Mononuclear cell (primary cell): ENCODE data around the gene UST. TPM values are rescaled to one million over a fixed set of nuclear protein-coding genes. Genes with fewer than 3 reads are reported as not detected.

Experiments
- H3K27me3 ChIP-seq: 2 replicates; pipeline ENCODE4 v1.6.0; 2011; ENCODE audit warnings: low read length, control low read depth; ENCODE audit not compliant: insufficient read depth
- H3K4me1 ChIP-seq: 2 replicates; pipeline ENCODE4 v1.5.1; 2011; ENCODE audit warnings: mild to moderate bottlenecking, low read length, control low read depth; ENCODE audit not compliant: insufficient read depth
- H3K4me3 ChIP-seq: 2 replicates; pipeline ENCODE4 v1.5.1; 2011; ENCODE audit warnings: mild to moderate bottlenecking, low read length, moderate library complexity
- H3K9me3 ChIP-seq: 2 replicates; pipeline ENCODE4 v1.5.1; 2011; ENCODE audit warnings: low read depth, mild to moderate bottlenecking, control low read depth, low read length
- total RNA-seq: library from RNA; depleted of rRNA; stranded (reverse); fragments of >200 nt; gene quantifications from one replicate; pipeline ENCODE4 v1.2.3, GENCODE V29; 2012

Gene UST
- total RNA-seq, 1 donor = 1.5 TPM

DNA sequence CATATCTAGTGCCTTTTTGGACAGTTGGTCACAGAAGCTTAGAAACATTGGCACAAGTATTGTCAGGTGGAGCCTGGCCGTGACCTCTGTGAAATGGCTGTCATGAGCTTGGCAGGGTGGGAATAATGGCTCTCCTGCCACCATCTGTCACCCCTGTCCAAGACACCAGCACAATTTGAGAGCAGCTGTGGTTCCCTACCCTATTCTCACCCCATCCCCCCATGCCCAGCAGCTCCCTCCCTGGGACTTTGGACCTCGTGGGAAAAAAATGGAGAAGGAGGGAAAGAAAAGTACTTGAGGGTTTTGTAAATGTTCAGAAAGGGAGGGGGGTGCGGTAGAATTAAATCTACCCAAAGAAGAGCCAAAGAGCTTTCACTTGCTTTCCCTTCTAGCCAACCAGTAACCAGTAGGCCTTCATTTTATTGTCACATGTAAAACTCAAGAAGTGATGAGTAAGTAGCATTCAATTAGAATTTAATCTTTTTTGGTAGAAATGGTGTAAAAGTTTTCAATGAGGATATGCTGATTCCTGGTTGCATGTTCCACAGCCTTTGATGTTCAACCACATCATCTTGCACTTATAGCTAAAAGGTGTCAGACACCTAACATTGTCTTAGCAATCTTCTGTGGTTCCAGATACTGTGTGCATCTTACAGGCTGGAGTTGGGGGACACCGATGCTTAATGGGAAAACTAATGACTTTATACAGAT is 307.2 kb downstream of the UST start:
- no peaks in the 10 kb centered on the region for H3K9me3 ChIP-seq
- peaks cover 16% of the 10 kb centered on the region for H3K4me1 ChIP-seq
- H3K4me3 ChIP-seq = no peak overlapping the region
- no peaks in the 10 kb centered on the region for H3K27me3 ChIP-seq

DNA sequence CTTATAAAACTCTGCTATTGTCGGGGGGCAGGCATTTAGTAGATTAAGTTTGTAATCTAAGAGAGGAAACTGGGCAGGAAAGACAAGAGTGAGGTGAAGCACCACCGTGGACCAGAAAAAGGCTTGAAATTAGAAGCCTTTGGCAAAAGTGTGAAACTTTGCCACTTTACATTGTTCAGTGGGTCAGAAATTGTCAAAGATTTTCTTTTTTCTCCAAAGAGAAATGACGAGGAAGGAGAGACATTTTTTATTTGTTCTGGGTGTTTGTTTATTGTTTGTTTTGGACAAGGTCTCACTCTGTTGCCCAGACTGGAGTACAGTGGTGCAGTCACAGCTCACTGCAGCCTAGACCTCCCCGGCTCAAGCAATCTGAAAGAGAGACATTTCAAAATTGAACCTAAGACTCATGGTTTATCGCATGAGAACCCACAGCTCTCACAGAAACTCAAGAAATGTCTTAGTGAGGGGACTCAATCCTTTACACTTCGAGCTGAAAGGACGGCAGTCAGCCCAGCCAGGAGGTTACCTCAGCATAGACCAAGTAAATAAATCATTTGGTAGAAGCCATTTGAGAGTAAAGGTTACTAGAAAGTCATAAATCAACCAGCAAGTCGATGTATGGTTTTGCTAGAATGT is 307.8 kb downstream of the UST start:
- H3K4me3 ChIP-seq = no peak overlapping the region
- no peaks in the 10 kb centered on the region for H3K27me3 ChIP-seq
- H3K4me1 ChIP-seq = peaks cover 20% of the 10 kb centered on the region
- H3K9me3 ChIP-seq = no peaks in the 10 kb centered on the region

- no peaks in the 10 kb centered on the region for H3K27me3 ChIP-seq
- H3K9me3 ChIP-seq = no peaks in the 10 kb centered on the region
- peaks cover 26% of the 10 kb centered on the region for H3K4me1 ChIP-seq
- no peak overlapping the region for H3K4me3 ChIP-seq
These were observed 308.5 kb downstream of the UST start for GRCh38 chr6:149055195-149055899.

DNA sequence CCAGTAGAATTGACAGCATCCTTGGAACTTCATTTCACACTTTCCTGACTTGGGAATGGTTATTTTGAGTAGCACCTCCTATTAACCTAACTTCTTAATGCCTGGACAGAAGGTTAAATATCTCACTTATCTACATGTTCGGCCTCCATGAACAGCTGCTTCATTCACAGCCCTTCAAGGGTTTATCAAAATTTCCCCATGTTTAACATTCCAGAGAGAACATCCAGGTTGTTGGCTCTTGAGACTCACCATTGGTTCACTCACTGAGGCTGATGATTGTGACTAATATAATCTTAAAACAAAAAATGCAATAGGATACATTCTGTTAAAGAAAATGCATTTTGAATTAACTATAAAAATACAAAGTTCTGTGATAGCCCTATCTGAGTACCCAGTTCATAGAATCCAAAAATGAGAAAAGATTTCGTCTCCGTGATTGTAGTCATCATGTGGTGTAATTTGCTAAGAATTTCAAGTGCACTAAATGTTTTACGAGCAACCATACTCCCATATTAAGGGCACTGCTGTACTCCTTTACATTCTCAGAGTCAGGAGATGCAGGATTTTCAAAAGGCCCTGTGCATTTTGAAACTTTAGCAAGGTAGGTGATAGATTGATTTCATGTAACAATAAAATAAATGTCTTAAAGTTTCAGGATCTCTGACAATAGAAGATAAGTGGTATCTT is 310.1 kb downstream of the UST start:
- no peaks in the 10 kb centered on the region for H3K9me3 ChIP-seq
- H3K4me3 ChIP-seq = no peak overlapping the region
- peaks cover 41% of the 10 kb centered on the region for H3K4me1 ChIP-seq
- H3K27me3 ChIP-seq = no peaks in the 10 kb centered on the region

DNA sequence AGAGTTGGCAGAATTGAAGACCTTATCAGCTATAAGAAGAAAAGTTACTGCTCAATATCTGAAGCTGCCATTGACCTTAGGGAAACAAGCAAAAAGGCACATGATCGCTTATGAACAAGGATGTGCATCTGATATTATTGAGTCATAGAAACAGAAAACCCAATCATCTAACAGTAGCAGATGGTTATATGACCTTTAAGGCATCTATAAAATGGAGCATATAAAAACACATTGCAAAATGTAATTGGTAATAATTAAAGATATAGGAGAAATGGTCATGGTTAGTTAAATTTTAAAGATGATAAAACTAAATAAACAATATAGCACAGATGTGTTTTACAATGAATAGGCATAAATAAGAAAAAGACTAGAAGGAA is 310.6 kb downstream of the UST start:
- peaks cover 45% of the 10 kb centered on the region for H3K4me1 ChIP-seq
- H3K4me3 ChIP-seq = no peak overlapping the region
- H3K27me3 ChIP-seq = no peaks in the 10 kb centered on the region
- no peaks in the 10 kb centered on the region for H3K9me3 ChIP-seq

GRCh38 chr6:149059557-149059956 is 312.7 kb downstream of the UST start:
- H3K4me3 ChIP-seq = no peak overlapping the region
- no peaks in the 10 kb centered on the region for H3K9me3 ChIP-seq
- H3K4me1 ChIP-seq = peaks cover 36% of the 10 kb centered on the region

DNA sequence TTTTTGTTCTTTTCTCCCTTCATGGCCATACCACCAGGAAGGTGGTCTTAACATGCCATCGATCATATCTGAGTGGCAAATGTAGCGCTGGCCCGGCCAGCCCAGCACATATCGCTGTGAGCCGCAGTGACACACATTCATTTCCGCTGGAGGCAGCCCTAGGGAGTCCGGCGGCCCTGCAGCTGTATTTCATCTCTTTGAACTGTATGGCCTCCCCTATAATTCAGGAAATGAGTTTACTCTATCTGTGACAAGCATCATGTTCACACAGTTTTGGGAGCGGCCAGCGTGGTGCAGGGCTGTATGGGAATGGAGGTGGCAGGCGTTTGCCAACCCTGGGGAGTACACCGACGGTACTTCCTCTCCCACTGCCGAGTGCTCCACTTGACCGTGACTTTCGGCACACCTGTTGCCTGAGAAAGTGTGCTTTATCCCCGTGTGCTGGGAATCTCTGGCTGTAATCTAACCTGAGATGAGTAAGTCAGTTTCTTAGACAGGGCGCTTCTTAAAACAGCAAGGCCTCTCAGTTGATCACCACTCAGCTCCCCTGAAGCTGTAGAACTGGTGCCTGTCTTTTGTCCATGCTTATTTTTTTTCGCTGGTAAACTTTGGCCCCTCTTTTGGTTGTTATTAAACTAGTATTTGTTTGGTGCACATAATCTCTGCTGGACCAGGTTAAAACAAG is 313.6 kb downstream of the UST start:
- Histone ChIP-seq H3K9me3 (no peaks in the 10 kb centered on the region), H3K27me3 (no peaks in the 10 kb centered on the region), H3K4me3 (no peak overlapping the region), H3K4me1 (peaks cover 35% of the 10 kb centered on the region)

More at GRCh38 chr6:149059557-149059956, 312.7 kb downstream of the UST start:
- H3K27me3 ChIP-seq = no peaks in the 10 kb centered on the region

DNA sequence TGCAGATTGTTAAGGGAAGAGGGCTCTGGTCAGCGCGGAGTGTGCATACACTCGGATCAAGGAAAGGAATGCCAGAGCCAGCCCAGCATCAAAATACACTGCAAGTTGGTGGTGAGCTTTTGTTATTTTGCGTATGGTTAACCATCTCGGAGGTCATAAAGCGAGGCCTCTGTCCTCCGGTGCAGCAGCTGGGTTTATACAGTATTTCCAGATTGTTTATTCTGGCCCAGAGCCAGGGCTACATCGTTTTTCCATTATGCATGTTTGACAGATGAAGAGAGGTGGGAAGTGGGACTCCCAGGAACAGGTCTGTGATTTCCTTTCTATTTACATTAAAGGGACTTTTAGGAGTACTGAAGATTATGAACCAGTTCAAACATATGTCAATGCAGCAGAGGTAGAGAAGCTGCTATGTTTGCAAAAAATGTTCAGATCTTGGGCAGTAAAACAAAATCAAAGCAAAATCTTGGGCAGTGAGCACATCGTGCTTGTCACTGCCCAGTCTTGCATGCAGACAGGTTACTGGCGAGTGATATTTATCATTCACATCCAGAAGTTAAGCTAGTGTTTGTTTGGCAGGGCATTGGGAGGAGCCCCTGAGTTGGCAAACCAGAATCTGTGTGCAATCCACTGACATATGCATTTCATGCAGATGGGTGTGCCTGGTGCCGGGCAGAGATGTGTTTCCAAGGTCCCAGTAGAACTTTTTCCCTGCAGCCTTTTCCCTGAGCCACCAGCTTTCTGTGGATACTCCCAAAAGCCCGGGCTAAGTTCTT is 314.3 kb downstream of the UST start:
- H3K27me3 ChIP-seq = no peaks in the 10 kb centered on the region
- peaks cover 39% of the 10 kb centered on the region for H3K4me1 ChIP-seq
- H3K9me3 ChIP-seq = no peaks in the 10 kb centered on the region
- H3K4me3 ChIP-seq = no peak overlapping the region

GRCh38 chr6:149061930-149062329 is 315.1 kb downstream of the UST start:
- Histone ChIP-seq H3K4me1 (peaks cover 47% of the 10 kb centered on the region), H3K9me3 (no peaks in the 10 kb centered on the region), H3K27me3 (no peaks in the 10 kb centered on the region), H3K4me3 (no peak overlapping the region)

GRCh38 chr6:149062653-149063348 is 316.0 kb downstream of the UST start:
- H3K4me1 ChIP-seq = peaks cover 53% of the 10 kb centered on the region

GRCh38 chr6:149063468-149063867 is 316.6 kb downstream of the UST start:
- H3K27me3 ChIP-seq = no peaks in the 10 kb centered on the region
- H3K4me3 ChIP-seq = no peak overlapping the region
- H3K9me3 ChIP-seq = no peaks in the 10 kb centered on the region
- H3K4me1 ChIP-seq = peaks cover 53% of the 10 kb centered on the region

More at GRCh38 chr6:149062653-149063348, 316.0 kb downstream of the UST start:
- Histone ChIP-seq H3K9me3 (no peaks in the 10 kb centered on the region), H3K27me3 (no peaks in the 10 kb centered on the region), H3K4me3 (no peak overlapping the region)

GRCh38 chr6:149064001-149064659 is 317.3 kb downstream of the UST start:
- peaks cover 53% of the 10 kb centered on the region for H3K4me1 ChIP-seq
- no peaks in the 10 kb centered on the region for H3K9me3 ChIP-seq
- H3K4me3 ChIP-seq = no peak overlapping the region
- H3K27me3 ChIP-seq = no peaks in the 10 kb centered on the region

DNA sequence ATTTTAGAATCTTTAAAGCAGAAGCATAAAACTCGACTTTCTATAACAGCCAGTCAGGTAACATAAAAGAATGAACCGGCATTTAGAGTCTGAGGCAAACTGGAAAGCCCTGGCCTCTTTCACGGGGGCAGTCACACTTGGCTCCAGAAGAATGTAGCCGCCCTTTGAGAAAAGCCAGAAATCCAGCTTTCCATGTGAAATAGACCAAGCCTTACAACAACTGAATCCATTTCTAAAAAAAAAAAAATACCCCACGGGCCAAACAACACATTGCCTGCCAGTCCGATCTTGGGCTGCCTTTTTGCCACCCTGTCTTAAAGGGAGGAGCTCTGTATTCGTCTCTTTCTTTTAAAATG is 317.8 kb downstream of the UST start:
- Histone ChIP-seq H3K27me3 (no peaks in the 10 kb centered on the region), H3K4me3 (no peak overlapping the region), H3K4me1 (peaks cover 50% of the 10 kb centered on the region), H3K9me3 (no peaks in the 10 kb centered on the region)
